ENCODE results near the gene RPS13.
"Not testable (repeated sequence)": the region's sequence is repeated elsewhere in the genome, so short reads cannot be mapped to it uniquely, and the experiment has no call there.

Gene RPS13

GRCh38 chr11:17034027-17034426 is 43.4 kb downstream of the RPS13 start:
- DNase-seq, result not testable (repeated sequence)

GRCh38 chr11:17026487-17027082 is 50.9 kb downstream of the RPS13 start:
- no peak for DNase-seq

DNA sequence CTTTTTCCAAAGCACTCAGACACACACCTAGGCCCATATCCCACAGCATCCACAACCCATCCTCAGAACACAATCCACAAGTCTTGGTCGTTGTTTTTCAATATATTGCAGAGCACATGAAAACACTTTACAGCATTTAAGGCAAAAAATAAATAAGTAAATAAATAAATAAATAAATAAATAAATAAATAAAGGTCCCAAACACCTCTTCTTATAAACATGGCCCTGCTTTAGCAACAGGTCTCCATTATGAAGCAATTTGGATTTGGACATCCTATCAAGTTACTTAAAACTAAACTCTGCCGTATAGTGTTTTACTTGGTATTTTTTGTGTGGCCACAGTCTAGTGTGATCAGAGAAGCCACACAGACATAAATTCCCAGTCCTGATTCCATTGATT is 52.5 kb downstream of the RPS13 start:
- DNase-seq, result no peak

Data from suppressor macrophage treated with lipopolysaccharide for 4 hours (primary cell).